ENCODE results near the gene LRP1B.
"Not testable (repeated sequence)": the region's sequence is repeated elsewhere in the genome, so short reads cannot be mapped to it uniquely, and the experiment has no call there.

Gene LRP1B

DNA sequence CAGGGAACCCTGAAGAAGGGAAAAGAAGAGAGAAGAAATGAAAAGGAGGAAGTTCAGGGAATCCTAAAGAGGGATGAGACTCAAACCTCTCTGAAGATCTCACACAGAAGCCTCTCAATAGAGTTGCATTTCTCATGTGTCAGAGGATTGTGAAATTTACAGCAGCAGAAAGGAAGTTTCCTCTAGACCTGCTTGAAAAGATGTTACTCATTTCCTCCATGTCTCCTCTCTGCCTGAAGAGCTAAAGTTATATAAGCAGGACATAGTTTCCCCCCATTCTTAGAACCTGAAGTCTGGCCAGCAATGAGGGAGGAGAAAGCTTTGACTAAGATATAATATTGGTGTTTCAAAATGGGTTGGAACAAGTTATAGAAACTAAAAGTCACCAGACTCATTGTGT is 1155.6 kb downstream of the LRP1B start:
- no peak for DNase-seq

DNA sequence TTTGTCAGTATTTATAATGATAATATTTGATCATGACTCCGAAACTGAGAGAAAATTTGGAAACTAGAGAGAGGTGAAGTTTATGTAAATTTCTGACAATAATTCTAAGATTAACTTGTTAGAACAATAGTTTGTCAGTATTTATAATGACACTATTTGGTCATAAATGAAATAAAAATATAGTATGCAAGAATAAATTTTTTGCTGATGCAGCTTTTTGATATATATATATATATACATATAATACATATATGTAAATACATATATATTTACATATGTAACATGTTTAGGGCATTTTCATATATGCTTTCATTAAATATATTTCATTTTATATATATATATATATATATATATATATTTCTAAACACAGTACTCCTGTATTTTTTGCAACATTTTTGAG is 1158.1 kb downstream of the LRP1B start:
- no peak for DNase-seq

GRCh38 chr2:140964324-140964723 is 1166.5 kb downstream of the LRP1B start:
- not testable (repeated sequence) for DNase-seq

- DNase-seq = no peak
Observed at GRCh38 chr2:140949932-140950331, 1180.9 kb downstream of the LRP1B start.

DNA sequence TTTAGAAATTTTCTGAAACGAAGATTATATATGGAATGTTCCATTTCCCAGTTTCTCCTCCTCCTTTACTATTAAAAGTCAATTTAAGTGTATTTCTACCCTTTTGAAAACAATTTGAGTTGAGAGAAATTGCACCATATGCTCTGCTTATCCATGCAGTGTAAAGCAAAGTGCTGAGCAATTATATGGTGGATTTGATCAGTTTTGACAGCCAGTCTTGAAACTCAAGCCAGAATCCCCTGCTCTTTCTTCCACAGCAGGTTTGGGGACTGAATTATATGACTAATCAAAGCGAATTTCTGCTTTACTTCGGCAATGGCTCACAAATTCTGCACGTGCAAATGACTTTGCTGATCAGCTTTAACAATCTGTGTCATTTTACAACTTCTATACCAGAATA is 1183.6 kb downstream of the LRP1B start:
- DNase-seq = no peak

DNA sequence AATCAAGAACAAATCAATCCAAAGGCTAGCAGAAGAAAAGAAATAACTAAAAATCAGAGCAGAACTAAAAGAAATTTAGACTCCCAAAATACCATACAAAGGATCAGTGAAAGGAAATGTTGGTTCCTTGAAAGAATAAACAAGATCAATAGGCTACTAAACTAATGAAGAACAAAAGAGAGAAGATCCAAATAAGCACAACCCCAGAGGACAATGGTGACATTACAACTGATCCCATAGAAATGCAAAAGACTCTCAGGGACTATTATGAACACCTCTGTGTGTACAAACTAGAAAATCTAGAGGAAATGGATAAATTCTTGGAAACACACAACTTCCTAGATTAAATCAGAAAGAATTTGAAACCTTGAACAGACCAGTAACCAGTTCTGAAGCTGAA is 1186.9 kb downstream of the LRP1B start:
- DNase-seq = no peak

DNA sequence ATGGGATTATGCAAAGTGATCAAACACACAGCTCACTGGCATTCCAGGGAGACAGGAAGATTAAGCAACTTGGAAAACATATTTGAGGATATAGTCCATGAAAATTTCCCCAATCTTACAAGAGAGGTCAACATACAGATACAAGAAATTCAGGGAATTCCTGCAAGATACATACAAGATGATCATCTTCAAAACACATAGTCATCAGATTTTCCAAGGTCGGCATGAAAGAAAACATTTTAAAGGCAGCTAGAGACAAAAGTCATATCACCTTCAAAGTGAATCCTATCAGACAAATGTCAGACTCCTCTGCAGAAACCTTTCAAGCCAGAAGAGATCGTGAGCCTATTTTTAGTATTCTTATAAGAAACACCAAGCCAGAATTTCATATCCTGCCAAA is 1188.5 kb downstream of the LRP1B start:
- DNase-seq = no peak

- DNase-seq = no peak
Observed at GRCh38 chr2:140929849-140930248, 1201.0 kb downstream of the LRP1B start.

DNA sequence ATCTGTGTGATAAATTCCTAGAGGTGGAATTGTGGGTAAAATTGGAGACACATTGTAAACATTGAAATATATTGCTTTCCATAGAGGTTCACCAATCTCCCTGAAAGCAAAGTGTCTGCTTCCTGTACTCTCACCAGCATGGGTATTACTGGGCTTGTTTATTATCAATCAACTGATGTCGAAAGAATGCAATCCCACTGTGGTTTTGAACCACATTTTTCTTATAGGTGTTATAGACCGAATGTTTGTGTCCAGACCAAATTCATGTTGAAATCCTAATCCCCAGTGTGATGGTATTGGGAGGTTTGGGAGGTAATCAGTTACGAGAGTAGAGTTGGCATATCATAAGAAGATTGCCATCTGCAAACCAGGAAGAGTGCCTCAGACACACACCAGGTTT is 1212.4 kb downstream of the LRP1B start:
- DNase-seq = no peak

- no peak for DNase-seq
Observed at GRCh38 chr2:140916410-140916809, 1214.4 kb downstream of the LRP1B start.

DNA sequence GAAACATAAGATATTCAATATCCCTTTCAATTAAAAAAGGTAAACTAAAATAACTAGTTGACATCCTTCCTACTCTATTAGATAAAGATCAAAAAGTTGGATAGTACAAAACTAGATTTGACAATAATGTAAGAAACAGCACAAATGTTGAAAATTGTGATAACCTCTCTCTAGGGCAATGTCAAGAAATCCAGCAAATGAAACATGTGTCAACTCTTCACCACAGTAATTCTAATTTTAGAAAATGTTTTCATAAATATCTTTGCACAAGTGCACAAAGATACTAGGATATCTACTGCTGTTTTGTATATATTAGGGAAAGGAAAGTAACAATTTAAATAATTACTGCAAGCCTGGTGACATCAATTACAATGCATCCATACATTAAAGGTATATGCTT is 1220.1 kb downstream of the LRP1B start:
- no peak for DNase-seq

DNA sequence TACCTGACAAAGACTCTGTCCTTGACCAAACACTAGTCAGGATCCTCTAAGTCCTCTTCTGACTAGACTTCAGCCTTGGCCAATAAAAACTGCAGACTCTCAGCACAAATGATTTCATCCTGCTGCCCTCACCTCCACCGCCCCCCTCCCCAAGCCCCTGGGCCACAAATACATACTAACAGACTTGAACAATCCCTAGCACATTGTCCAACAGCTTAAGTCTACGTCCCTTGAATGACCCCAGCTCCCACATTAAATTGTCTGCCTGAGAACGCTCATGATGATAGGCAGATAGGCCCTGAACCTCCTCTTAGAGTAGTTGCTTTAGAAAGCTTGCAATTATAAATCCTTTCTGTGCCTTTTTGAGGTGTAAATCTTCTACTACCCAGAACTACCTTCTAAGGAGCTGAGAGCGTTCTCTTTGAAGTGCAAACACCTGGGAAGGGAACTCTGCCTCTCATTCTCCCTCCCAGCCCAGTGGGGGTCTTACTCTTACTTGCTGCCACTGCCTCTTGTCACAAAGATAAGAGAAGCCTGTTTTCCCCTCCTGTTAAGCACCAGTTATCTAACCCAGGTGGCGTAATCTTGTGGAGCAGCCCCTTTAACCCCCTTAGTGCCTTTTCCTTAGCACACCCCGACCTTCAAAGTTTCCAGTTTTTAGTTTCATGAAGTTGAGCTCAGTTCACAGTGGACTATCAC is 1225.6 kb downstream of the LRP1B start:
- no peak for DNase-seq

DNA sequence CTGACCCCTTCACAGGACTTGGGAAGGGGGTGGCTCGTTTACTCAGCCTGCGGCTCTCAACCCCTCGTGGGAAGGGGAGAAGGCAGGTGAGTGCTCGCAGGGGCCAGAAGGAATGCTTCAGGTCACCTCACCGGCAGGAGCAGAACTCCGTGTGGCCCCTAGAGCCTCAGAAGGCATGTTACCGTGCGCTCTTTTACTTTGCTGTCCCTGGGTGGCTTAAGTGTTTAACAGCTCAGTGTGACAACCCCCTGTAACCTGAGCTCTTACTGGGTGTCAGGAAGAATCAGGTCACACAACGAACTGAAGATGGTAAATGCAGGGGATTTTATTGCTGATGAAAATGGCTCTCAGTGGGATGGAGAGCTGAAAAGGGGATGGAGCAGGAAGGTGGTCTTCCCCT is 1235.4 kb downstream of the LRP1B start:
- DNase-seq = no peak

GRCh38 chr2:140893685-140894084 is 1237.1 kb downstream of the LRP1B start:
- no peak for DNase-seq

GRCh38 chr2:140892911-140893637 is 1237.7 kb downstream of the LRP1B start:
- DNase-seq = no peak

DNA sequence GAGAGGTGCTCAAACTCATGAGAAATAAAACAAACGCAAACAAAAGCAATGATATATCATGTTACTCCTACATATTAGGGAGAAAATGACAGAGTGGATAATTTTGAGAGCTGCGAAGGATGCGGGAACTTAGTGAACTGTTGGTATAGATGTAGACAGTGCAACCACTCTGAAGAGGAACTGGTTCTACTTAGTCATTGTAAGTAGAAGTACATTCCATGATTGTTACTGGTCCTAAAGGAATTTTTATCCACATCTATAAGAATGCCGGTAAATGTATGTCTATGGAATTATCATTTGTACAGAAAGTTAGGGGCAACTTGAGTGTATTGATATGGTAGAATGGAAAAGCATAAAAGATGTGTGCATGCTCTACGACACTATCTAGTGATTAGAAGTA is 1238.4 kb downstream of the LRP1B start:
- no peak for DNase-seq

DNA sequence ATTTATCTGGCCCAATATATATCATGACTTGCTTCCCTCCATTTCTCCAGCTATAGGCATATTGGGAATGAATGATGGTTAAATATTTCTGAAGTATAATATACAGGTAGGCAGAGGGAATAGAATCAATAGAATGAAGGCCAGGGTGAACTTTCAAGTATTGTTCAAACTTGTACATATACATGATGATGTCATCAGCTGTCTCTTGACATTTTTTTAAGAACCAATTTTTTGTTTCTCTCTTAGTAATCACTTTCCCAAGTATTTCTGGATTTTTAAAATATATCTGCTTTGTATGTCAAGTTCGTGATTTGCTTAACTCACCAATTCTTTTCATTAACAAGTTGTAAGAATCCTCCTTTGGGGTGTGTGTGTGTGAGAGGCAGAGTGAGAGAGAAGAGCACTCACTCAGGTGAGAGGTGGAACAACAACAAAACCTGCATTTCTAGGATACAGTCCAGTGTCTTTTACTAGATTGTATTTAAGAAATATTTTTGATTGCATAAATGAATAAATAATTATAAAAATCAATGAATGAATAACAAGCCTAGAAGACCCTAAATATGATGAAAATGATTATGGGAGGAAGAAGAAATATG is 1239.1 kb downstream of the LRP1B start:
- no peak for DNase-seq

- no peak for DNase-seq
Observed at GRCh38 chr2:140882671-140883620, 1247.9 kb downstream of the LRP1B start.

GRCh38 chr2:140880573-140880972 is 1250.2 kb downstream of the LRP1B start:
- DNase-seq = no peak

- no peak for DNase-seq
Observed at GRCh38 chr2:140876015-140876414, 1254.8 kb downstream of the LRP1B start.

- no peak for DNase-seq
Observed at GRCh38 chr2:140873915-140874531, 1256.8 kb downstream of the LRP1B start.

DNA sequence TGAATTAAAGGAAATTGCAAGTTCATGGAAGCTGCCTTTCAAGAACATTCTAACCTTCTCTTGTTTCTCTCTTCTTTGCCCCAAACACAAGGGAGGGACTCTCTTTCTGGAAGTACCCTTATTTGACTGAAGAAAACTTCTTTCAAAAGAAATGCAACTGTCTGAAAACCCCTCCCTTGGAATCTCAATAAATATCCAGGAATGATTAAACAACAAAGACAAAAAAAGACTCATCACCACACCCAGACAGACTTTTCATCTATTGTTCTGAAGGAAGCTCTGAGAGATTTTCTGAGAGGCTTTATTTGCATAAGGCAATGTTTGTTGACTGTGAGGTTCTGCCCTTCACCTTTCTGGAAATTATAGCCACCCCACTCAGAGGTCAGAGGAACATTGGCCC is 1260.9 kb downstream of the LRP1B start:
- DNase-seq = no peak

- no peak for DNase-seq
Observed at GRCh38 chr2:140869107-140869506, 1261.7 kb downstream of the LRP1B start.
